UCSD-AML1 (cell line): ENCODE results near the gene CD79A.
"Not testable (repeated sequence)": the region's sequence is repeated elsewhere in the genome, so short reads cannot be mapped to it uniquely, and the experiment has no call there.

ENCODE experiments used
- DNase-seq: peaks from one replicate; lab custom pipeline; 2025; ENCODE audit not compliant: unreplicated experiment; lab: John Stamatoyannopoulos, UW

The CD79A gene

DNA sequence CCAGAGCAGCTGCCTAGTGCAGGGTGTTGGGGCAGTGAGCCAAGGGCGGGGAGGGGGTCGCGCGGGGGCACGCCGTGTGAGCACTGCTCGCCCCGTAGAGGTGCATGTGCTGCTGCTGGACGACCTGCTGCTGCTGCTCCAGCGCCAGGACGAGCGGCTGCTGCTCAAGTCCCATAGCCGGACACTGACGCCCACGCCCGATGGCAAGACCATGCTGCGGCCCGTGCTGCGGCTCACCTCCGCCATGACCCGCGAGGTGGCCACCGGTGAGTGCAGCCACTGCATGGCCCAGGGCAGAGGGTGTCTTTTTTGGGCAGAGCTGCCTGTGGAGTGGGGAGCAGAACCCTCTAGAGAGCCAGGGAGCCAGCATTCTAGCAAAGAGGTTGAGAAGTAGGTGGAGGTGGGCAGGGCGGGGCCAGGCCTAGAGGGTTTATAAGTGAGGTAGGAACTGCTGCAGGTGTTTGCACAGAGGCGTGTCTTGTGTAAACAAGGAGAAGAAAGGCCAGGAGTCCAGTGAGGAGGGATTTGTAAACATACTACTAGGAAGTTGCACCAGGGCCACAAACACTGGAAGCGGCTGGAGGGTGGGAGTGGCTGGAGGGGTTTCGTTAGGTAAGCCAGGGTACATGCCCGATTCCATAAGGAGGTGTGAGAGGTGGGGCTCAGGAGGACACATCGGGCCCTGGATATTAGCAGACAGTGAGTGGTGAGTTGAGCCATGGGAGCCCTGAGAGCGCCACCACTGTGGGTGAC, 27.2 kb downstream of the CD79A start:
- DNase-seq: no peak

DNA sequence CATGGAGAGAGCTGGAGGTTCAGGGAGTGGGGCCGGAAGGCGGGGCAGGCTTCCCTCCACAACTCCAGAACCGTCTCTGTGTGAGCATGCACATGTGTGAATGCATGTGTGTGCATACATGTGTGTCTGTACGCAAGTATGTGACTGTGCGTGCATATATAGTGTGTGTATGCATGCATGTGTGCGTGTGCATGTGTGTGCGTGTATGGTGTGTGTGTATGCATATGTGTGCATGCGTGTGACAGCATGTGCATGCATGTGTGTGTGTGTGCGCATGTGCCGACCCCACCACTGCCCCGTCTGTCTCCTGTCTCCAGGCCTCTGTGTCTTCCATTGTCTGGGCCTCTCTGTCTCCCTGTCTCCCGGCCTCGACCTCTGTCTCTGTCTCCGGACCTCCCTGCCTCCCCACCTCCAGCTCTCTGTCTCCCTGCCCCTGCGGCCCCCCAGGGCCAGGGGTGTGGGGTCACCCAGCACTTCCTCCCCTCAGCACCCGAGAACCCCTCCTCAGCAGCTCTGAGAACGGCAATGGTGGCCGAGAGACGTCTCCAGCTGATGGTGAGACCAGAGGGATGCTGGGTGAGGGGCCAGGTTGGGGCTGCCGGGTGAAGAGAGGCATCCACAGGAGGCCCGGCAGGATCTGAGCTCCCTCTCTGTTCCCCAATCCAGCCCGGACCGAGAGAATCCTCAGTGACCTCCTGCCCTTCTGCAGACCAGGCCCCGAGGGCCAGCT, 28.4 kb downstream of the CD79A start:
- no peak for DNase-seq

DNA sequence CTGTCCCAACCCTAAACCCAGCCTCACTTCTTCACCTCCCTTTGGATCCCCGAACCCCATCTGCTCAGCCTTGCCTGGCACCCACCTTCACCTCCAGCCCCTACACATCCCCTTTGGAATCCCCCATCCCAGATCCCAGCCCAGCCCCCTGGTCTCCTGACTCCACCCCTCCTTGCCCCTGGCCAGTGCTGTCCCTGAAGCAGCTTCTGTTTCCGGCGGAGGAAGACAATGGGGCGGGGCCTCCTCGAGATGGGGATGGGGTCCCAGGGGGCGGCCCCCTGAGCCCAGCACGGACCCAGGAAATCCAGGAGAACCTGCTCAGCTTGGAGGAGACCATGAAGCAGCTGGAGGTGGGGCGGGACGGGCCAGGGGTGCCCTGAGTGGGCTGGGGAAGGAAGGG, 29.2 kb downstream of the CD79A start:
- DNase-seq: no peak

DNA sequence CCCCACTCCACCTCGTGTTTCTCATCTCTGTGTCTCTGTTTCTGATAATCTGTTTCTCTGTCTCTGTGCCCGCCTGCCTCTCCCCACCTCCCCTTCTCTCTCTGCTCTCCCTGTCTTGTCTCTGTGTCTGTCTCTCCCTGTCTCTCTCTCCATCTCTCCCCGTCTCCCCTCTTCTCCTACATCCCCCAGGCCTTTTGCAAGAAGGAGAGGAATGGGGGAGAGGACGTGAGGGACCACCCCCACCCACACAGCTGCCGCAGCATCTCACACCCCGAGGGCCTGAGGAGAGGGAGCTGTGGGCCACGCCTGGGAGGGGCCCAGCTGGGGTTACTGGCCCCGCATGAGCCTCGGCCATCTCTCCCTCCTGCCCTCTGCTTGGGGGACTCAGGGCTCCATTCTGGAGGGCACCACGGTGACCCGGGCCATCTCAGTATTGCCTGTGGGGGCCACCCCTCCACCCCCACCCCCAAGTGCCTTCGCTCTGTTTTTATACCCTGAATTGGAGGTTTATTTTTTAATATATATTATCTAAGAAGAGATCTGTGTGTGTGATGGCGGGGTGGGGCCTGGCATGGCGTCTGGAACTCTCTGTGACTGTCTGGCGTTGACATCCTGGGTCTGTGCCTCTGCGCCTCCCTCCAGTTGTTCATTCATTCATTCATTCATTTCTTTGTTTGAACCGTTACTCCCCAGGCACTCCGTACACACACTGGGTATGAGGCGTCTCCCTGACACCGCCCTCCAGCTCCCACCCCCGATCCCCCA, 30.0 kb downstream of the CD79A start:
- DNase-seq: no peak

DNA sequence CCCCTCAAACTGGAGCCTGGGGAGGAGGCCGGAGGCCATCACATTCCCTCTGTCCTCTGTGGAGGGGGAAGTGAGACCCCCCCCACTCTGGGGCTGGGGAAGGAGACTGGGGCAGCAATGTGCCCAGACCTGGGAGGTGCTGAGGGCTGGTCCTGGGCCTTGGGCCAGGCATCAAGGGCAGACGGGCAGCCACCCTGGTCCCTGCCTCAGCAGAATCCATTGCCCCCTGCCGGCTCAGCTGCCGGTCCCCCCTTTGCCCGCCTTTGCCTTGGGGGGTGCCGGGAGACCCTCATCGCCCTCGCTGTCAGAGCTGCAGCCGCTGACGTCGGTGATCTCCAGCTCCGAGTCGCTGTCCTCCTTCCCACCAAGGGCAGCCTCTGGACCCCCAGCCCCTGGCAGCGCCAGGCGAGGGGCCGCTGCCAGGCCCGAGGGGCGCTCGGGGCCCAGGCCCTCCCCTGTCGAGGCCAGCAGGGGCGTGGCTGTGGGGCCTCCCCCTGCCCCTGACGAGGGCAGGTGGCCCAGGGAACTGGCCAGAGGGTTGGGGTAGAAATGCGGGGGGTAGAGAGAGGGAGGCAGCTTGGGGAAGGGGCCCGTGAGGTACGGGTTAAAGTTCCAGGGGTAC, 31.0 kb downstream of the CD79A start:
- no peak for DNase-seq

DNA sequence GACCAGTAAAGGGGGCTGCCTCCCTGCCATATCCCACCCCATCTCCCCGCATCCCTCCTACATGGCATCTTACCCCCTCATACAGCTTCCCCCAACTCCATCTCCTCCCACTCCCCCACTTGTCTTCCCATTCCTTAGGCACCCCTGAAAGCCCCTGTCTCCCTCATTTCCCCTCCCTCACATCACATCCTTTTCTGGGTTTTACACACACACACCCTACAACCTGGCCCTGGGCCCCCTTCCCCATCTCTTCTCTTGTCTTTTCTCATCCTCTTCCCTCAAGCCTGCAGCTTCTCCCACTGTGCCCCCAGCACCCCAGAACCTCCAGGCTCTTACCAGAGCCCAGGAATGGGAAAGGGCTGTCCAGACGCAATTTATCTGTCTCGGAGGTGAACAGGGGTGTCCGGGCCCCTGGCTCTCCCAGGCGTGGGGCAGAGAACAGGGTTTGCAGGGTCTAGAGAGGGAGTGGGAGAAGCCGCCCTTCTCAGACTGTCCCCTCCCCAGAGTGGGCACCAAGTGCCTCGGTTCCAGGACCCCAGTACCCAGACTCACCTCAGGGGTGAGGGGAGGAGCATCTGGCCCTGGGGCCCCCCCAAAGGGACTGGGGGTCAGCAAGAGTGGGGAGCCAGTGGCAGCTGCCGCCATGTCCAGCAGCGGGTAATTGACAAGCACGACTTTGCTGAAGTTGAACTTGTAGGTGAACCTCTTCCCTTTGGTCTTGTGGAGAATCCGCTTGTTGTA, 31.8 kb downstream of the CD79A start:
- no peak for DNase-seq

DNA sequence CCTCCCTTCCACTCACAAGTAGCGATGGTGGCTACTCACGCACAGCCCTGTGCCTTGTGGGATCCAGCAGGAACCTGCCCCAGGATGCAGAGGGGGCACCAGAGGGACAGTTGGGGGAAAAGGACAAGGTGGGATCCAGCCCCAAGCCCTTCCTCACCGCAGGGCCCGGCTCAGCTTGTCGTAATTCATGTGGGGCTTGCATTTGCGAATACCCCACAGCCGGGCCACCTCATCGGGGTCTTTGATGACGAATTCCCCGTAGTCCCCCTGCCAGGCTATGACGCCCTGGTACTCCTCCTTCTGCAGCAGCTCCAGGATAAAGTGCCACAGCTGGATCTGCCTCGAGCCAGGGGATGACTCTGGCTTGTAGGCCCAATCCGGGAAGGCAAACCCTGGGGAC, 32.6 kb downstream of the CD79A start:
- no peak for DNase-seq

DNA sequence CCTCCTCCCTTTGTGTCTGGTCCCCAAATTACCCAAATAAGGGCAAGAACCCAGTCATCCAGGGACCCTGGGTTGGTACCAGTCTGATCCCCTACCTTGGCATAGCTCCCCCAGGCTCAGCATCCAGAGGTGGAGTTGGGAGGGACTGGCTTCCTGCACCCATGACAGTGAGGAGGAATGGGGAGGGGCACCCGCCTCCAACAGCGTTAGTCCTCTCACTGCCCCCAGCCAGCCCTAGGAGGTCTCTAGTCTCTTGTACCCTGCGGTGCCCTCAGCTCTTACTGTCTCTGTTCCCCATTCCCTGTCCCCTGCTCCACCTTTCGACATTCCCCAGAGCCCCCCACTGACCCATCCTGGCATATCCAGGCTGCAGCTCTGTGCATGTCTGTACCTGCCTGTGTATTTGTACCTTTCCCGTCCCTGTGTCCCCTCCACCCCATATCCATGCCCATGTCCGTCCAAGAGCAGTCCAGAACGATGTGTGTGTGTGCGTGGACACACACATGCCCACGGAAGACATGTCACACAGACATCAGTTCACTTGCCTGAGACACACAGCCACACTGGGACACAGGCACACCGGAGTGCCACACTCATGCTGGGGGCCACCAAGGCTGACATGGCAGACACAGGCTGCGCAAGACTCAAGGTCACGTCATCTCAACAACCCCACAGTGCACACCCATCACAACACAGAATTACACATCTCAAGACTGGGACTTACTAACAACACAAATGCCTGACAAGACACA, 33.3 kb downstream of the CD79A start:
- no peak for DNase-seq

DNA sequence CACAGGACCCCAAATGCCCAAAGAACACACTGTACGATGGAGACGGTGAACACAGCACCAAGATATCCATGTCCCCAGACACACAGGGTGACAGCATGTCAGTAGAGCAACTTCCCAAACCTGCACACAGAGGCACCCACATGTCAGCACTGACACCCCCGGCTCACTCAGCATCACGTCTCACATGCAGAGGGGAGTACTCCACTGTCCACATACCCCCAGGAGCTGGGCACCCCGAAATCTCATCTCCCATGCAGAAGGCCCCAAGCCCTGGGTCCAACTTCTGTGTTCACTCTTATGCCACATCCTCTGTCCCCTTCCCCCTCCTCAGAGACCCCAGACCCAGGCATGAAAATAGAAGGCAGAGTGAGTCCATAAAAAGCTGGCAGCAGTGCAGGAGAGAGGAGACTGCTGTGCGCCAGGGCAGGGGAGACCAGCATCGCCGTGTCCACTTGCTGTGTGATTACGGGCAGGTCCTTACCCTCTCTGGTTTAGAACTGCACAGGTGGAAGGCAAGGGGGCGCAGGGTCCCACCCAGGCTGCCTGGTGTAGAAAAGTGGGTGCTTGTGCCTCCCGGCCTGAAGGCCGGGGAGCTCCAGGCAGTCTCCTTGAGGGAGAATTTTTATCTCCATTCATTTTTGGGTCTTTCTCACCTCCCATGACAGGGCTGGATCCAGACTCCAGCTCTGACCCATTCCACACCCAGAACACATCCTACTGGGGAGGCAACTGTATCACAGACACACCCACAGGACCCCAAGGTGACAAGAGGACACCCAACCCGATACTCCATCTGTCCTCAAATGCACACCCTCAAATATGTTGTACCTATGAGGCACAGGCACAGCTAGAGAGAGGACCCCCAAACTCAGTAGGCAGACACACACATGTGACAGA, 34.2 kb downstream of the CD79A start:
- DNase-seq: no peak

DNA sequence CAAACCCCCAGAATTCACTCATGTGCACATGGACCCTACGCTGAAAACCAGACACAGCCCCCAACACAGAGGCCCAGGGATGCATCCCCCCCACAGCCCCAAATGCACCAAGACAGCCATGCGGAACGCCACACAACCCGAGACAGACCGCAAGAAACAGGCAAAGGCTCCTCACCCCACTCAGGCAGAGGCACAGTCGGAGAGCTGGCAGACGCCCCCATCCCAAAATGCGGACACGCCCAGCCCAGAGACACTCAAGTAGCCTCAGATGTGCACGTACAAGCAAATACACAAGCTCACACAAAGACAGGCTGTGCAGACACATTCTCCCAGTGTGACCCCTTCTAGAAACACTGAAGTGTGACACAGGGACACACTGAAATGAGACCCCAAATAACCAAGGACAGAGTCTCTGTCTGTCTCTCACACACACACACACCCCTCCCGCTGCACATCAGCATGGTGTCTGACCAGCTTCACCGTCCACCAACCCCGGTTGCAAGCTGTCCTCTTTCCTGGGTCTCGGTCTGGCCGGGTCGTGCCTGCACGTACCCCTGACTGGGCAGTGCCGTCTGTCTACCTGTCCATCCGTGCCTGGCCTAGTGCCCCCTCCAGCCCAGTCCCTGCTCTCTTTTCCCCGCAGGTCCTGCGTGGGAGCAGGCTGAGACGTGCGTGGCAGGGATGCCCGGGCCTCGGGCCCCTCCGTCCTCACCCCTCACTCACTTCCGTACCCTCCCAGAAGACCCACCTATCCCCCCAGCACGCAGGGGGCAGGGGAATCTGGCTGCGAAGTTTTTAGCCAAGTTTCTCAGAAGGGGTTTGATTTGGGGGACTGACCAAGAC, 35.0 kb downstream of the CD79A start:
- no peak for DNase-seq

DNA sequence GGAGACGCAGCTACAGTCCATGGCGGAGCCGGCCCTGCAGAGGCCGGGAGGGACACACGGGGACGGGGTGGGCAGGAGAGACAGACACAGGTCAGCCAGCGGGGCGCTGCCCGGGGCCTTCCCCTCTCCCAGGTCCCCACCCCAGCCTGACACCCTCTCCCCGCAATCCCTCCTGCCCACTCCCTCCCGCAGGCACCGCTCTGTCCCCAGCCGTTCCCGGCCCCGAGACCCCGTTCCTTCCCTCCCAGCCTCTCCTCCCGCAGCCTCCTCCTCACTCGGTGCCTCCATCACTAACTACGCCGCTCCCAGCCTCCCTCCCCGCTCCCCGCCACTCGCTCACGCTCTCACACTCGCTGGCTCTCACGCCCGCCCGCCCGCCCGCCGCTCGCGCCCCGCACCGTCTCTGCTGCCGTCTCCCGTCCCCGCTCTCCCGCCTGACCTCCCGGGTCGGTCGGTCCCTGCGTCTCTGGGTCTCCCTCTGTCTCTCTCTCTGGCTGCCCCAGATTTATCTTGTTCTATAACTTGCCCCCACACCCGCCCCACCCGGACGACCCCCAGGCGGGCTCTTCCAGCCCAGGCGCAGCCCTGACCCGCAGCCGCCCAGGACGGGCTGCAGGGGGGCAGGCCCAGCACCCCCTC, 35.9 kb downstream of the CD79A start:
- DNase-seq: no peak

DNA sequence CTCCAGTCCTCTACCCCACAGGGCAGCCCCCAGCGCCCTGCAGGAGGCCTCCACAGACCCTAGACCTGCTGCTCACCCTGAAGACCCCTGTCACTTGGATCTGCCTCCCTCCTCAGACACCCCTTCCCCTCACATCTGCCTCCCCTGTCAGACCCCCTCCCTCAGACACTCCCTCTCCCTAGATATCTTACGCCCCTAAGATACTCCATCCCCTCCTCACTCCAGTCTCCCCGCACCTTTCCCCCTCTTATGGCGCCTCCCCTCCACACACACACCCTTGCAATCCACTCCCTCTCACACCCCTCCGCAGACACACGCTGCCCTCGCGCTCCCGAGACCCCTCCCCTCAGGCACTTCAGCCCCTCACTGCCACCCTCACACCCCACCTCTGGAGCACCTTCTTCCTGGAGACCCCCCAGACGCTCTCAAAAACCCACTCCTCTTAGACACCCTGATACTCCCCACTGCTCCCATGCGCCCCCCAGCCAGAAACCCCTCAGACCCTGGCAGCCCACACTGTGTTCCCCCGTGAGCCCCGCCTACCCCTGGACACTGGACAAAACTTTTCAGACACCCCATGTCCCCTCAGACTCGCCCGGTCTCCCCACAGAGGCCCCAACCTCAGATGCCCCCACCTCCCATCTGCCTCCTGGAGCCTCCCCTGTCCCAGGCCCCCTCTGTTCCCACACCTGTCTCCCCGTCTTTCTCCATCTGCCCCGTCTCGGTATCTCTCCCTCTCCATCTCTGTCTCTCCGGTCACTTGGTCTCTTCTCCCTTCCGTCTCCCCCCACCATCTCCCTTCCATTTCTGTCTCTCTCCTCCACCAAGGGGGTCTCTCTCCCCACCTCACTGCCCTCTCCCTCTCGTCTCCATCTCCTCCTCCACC, 36.7 kb downstream of the CD79A start:
- no peak for DNase-seq

DNA sequence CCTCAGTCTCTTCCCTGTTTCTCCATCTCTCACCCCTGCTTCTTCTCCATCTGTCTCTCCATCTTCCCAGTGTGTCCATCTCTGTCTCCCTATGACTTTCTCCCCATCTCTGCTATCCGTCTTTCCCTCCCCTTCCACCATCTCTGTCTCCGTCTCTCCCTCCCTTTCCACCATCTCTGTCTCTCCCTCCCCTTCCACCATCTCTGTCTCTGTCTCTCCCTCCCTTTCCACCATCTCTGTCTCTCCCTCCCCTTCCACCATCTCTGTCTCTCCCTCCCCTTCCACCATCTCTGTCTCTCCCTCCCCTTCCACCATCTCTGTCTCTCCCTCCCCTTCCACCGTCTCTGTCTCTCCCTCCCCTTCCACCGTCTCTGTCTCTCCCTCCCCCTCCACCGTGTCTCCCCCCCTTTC, 37.4 kb downstream of the CD79A start:
- not testable (repeated sequence) for DNase-seq

DNA sequence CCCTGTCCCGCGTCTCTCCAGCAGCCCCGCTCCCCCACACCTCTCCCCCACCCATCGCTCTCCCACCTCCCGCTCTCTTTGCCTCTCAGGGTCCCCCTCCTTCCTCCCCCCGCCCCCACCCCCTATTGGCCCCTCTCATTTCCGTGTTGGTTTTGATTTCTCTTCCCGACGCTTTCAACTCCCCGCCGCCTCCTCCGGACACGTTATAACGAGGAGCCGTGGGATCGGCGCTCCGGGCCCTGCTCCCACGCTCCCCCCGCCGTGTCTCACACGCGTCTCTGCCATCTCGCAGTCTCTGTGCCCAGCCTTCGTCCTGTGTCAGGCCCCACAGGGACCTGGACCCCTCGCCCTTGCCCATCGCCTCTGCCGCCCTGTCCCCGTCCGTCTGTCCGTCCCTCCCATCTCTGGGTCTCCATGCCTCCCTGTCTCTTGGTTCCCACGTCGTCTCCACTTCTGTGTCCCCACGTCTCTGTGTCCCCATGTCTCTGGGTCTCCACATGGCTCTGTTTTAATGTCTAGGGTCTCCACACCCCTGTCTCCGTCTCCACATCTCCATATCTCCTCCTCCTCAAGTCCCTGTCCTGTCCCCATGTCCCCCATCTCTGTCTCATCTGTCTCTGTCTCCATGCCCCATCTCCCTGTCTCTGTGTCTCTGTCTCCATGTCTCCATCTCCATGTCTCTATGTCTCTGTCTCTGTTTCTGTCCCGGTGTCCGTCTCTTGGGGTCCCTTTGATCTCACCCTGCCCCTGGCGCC, 38.1 kb downstream of the CD79A start:
- no peak for DNase-seq

DNA sequence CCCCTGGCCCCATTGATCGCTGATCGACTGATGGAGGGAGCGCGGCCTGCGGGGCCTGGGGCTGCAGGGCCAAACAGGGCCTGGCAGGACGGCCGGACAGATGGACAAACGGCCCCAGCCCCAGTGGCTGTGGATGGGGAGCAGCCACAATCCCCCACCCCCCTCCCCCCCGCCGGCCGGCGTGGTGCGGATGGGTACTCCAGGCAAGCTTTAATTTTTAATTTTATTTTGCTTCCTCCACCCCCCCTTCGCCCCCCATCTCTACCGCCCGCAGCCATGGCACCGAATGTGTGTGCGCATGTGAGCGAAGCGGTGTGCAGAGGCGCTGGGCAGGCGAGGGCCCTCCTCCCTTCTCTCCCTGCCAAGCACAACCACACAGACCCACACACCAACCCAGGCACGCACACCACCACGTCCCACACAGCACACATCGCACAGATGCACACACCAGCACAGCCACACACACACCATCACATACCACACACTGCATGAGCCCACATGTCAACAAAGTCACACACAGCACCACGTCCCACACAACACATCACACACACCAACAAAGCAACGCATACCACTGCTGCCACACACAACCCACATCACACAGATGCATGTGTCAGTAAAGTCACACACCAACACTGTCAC, 38.8 kb downstream of the CD79A start:
- no peak for DNase-seq

DNA sequence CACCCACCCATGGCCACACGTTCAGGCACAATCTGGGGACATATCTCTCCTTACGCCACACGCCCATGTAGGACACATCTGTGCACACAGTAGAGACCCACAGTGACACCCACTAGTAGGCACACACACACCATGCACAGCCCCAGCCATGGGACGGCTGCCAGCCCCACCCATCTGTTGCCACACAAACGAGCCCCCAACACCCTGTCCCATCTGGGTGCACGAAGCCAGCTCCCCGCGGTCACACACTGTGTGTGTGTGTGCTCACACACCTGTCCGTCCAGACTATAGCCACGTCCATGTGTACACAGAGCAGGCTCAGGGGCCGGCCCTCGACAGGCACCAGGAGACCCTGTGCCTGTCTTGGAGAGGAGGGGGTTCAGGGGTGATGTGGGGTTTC, 40.6 kb downstream of the CD79A start:
- no peak for DNase-seq
